Sigmoid colon (tissue), 4 donors: Measurements from ENCODE around the gene CENPA.

ENCODE experiments used
- CTCF ChIP-seq, 4 experiments: fragments of 450-650 bp in 3 of 4; fragments of 200-600 bp in 1 of 4; IDR thresholded peaks; one replicate each; pipeline ENCODE4 v1.5.1; 2016 to 2019; ENCODE audit warnings: antibody characterized with exemption in 4 of 4, mild to moderate bottlenecking in 3 of 4, moderate library complexity in 2 of 4
- EP300 ChIP-seq, 4 donors: sonication (generic); formaldehyde crosslinking; IDR thresholded peaks; one replicate each; pipeline ENCODE4 v1.6.1; 2017; ENCODE audit warnings: antibody characterized with exemption in 4 of 4
- POLR2A ChIP-seq, 2 donors: fragments of 450-650 bp; IDR thresholded peaks; one replicate each; pipeline ENCODE4 v1.6.1; 2016; ENCODE audit warnings: antibody characterized with exemption in 2 of 2, mild to moderate bottlenecking in 2 of 2, moderate library complexity in 2 of 2

- TF ChIP-seq CTCF (IDR thresholded peaks at IDR 0.05): no peak
- TF ChIP-seq EP300 (IDR thresholded peaks at IDR 0.05): no peak
- TF ChIP-seq POLR2A (IDR thresholded peaks at IDR 0.05): no peak
Measured at GRCh38 chr2:26744953-26745352, 40.9 kb upstream of the CENPA start.
